ENCODE results near the gene COX18. TPM values are rescaled to one million over a fixed set of nuclear protein-coding genes. Genes with fewer than 3 reads are reported as not detected.

The COX18 gene
- total RNA-seq, 1 experiment from 2014 or later = 26.9 TPM

GRCh38 chr4:73069338-73070073, at the start of gene COX18 (continued):
- TF ChIP-seq PREB (CRISPR knock-in tag; IDR thresholded peaks at IDR 0.05; ENCODE audit: borderline replicate concordance) (no peak), TCF7 (CRISPR knock-in tag; IDR thresholded peaks at IDR 0.05; ENCODE audit: low read depth) (no peak), CREM (CRISPR knock-in tag; IDR thresholded peaks at IDR 0.05) (peak; percentile 97), CTCF (IDR thresholded peaks at IDR 0.05) (no peak), SOX15 (CRISPR knock-in tag; IDR thresholded peaks at IDR 0.05) (no peak), FOXJ3 (CRISPR knock-in tag; IDR thresholded peaks at IDR 0.05; ENCODE audit: borderline replicate concordance) (no peak), TEAD4 (CRISPR knock-in tag; IDR thresholded peaks at IDR 0.05) (no peak), GTF2I (CRISPR knock-in tag; conservative IDR thresholded peaks at IDR 0.05) (no peak), SP1 (CRISPR knock-in tag; conservative IDR thresholded peaks at IDR 0.05) (peak; percentile 96), ZNF121 (CRISPR knock-in tag; IDR thresholded peaks at IDR 0.05) (no peak), SMAD4 (CRISPR knock-in tag; IDR thresholded peaks at IDR 0.05) (no peak), FOXP1 (CRISPR knock-in tag; IDR thresholded peaks at IDR 0.05; ENCODE audit: borderline replicate concordance) (peak; percentile 72; the same call in 1 of the 2 replicates), NFYB (CRISPR knock-in tag; conservative IDR thresholded peaks at IDR 0.05; ENCODE audit: low read depth) (0 out of 2 replicates have a peak, but pooled peaks have one; percentile 40), E2F4 (CRISPR knock-in tag; IDR thresholded peaks at IDR 0.05; ENCODE audit: borderline replicate concordance, low read depth) (no peak), NR3C1 (CRISPR knock-in tag; conservative IDR thresholded peaks at IDR 0.05; ENCODE audit: low read depth) (0 out of 2 replicates have a peak, but pooled peaks have one; percentile 82), ZBTB43 (CRISPR knock-in tag; IDR thresholded peaks at IDR 0.05) (0 out of 2 replicates have a peak, but pooled peaks have one; percentile 68), CBFB (CRISPR knock-in tag; IDR thresholded peaks at IDR 0.05; ENCODE audit: low read depth) (no peak), GRHL2 (CRISPR knock-in tag; IDR thresholded peaks at IDR 0.05; ENCODE audit: insufficient replicate concordance, severe bottlenecking) (no peak), ZSCAN18 (CRISPR knock-in tag; IDR thresholded peaks at IDR 0.05) (no peak), ELF4 (CRISPR knock-in tag; IDR thresholded peaks at IDR 0.05; ENCODE audit: low read depth) (no peak; the same call in 1 of the 2 replicates), SMAD3 (CRISPR knock-in tag; IDR thresholded peaks at IDR 0.05; ENCODE audit: borderline replicate concordance) (no peak), JUN (CRISPR knock-in tag; IDR thresholded peaks at IDR 0.05) (peak; percentile 74; the same call in 1 of the 2 replicates)
- TF ChIP-seq, protein P1, sequence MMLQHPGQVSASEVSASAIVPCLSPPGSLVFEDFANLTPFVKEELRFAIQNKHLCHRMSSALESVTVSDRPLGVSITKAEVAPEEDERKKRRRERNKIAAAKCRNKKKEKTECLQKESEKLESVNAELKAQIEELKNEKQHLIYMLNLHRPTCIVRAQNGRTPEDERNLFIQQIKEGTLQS (CRISPR knock-in tag; conservative IDR thresholded peaks at IDR 0.05) = 0 out of 2 replicates have a peak, but pooled peaks have one; percentile 74
- TF ChIP-seq, protein P2, sequence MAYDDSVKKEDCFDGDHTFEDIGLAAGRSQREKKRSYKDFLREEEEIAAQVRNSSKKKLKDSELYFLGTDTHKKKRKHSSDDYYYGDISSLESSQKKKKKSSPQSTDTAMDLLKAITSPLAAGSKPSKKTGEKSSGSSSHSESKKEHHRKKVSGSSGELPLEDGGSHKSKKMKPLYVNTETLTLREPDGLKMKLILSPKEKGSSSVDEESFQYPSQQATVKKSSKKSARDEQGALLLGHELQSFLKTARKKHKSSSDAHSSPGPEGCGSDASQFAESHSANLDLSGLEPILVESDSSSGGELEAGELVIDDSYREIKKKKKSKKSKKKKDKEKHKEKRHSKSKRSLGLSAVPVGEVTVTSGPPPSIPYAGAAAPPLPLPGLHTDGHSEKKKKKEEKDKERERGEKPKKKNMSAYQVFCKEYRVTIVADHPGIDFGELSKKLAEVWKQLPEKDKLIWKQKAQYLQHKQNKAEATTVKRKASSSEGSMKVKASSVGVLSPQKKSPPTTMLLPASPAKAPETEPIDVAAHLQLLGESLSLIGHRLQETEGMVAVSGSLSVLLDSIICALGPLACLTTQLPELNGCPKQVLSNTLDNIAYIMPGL (CRISPR knock-in tag; IDR thresholded peaks at IDR 0.05) = peak; percentile 76; the same call in 1 of the 2 replicates
- TF ChIP-seq, protein P3, sequence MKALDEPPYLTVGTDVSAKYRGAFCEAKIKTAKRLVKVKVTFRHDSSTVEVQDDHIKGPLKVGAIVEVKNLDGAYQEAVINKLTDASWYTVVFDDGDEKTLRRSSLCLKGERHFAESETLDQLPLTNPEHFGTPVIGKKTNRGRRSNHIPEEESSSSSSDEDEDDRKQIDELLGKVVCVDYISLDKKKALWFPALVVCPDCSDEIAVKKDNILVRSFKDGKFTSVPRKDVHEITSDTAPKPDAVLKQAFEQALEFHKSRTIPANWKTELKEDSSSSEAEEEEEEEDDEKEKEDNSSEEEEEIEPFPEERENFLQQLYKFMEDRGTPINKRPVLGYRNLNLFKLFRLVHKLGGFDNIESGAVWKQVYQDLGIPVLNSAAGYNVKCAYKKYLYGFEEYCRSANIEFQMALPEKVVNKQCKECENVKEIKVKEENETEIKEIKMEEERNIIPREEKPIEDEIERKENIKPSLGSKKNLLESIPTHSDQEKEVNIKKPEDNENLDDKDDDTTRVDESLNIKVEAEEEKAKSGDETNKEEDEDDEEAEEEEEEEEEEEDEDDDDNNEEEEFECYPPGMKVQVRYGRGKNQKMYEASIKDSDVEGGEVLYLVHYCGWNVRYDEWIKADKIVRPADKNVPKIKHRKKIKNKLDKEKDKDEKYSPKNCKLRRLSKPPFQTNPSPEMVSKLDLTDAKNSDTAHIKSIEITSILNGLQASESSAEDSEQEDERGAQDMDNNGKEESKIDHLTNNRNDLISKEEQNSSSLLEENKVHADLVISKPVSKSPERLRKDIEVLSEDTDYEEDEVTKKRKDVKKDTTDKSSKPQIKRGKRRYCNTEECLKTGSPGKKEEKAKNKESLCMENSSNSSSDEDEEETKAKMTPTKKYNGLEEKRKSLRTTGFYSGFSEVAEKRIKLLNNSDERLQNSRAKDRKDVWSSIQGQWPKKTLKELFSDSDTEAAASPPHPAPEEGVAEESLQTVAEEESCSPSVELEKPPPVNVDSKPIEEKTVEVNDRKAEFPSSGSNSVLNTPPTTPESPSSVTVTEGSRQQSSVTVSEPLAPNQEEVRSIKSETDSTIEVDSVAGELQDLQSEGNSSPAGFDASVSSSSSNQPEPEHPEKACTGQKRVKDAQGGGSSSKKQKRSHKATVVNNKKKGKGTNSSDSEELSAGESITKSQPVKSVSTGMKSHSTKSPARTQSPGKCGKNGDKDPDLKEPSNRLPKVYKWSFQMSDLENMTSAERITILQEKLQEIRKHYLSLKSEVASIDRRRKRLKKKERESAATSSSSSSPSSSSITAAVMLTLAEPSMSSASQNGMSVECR (CRISPR knock-in tag; IDR thresholded peaks at IDR 0.05; ENCODE audit: borderline replicate concordance) = peak; percentile 82; the same call in 1 of the 2 replicates

All from WTC11 (cell line).